NOMO-1 treated with dmso at 0.1 percent for 144 hours (cell line): ENCODE results near the gene CATSPER3.

ENCODE experiments used
- DNase-seq: peaks from one replicate; lab custom pipeline; 2025; ENCODE audit not compliant: unreplicated experiment; lab: John Stamatoyannopoulos, UW

Gene CATSPER3

GRCh38 chr5:135059000-135059923 lies 91.6 kb downstream of the CATSPER3 start:
- DNase-seq: no peak

GRCh38 chr5:135060021-135060420 lies 92.3 kb downstream of the CATSPER3 start:
- no peak for DNase-seq

- no peak for DNase-seq
Measured at GRCh38 chr5:135061001-135061400, 93.3 kb downstream of the CATSPER3 start.
